Measurements from ENCODE around the gene MFSD12.
"Not testable (repeated sequence)": the region's sequence is repeated elsewhere in the genome, so short reads cannot be mapped to it uniquely, and the experiment has no call there.

Gene MFSD12

DNA sequence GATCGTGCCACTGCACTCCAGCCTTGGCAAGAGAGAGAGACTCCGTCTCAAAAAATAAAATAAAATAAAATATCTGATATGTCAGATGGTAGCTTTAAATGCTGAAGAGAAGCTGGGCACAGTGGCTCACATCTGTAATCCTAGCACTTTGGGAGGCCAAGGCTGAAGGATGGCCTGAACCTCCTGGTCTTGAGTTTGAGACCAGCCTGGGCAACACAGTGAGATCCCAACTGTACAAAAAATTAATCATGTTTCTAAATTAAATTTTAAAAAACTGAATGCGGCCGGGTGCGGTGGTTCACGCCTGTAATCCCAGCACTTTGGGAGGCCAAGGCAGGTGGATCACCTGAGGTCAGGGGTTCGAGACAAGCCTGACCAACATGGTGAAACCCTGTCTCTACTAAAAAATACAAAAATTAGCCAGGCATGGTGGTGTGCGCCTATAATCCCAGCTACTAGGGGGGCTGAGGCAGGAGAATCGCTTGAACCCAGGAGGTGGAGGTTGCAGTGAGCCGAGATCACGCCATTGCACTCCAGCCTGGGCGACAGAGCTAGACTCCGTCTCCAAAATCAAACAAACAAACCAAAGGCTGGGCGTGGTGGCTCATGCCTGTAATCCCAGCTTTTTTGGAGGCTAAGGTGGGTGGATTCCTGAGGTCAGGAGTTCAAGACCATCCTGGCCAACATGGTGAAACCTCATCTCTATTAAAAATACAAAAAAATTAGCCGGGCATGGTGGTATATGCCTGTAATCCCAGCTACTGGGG, 26.8 kb upstream of the MFSD12 start:
- DNase-seq = not testable (repeated sequence)

DNA sequence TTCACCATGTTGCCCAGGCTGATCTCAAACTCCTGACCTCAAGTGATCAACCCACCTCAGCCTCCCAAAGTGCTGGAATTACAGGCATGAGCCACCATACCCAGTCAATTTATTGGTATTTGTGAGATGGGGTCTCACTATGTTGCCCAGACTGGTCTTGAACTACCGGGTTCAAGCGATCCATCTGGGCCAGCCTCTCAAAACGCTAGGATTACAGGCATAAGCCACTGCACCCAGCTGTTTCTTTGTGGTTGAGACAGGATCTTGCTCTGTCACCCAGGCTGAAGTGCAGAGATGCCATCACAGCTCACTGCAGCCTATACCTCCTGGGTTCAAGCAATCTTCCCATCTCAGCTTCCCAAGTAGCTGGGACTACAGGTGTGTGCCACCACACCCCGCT, 24.4 kb upstream of the MFSD12 start:
- not testable (repeated sequence) for DNase-seq

DNA sequence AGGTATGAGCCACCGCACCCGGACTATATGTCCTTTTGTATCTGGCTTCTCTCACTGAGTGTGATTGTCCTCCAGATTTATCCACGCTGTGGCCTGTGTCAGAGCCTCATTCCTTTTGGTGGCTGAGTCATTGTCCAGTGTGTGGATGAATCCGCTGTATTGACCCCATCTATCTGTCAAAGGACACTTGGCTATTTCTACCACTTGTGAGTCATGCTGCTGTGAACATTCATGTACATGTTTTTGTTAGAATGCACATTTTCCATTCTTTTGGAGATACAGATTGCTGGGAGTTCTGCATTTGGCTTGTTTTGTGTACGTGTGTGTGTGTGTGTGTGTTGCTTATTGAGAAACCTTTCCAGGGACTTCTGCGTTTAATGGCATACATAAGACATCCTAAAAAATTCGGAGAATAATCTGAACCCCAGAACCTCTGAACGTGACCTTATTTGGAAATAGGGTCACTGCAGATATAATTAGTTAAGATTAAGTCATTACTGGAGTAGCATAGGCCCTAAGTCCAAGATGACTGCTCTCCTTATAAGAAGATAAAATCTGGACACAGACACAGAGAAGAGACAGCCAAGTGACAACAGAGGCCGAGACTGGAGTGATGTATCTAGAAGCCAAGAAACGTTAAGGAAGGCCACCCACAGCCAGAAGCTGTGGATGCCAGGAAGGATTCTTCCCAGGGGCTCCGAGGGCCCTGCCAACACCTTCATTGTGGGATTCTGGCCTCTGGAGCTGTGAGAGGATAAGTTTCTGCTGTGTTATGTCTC, 23.0 kb upstream of the MFSD12 start:
- DNase-seq = no peak

DNA sequence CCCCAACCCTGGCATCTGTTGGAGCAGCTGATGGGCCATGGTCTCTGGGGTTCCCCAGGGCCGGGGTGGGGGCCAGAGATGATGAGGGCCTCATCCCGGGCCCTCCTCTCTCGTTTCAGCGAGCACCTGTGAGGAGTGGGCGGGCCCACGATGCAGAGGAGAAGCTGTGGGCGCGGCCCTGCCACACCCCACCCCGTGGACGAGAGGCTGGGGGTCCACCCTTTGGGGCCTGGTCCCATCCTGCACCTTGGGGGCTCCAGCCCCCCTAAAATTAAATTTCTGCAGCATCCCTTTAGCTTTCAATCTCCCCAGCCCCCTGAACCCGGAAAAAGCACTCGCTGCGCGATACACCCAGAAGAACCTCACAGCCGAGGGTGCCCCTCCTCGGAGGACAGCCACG, 21.0 kb upstream of the MFSD12 start:
- DNase-seq = no peak

DNA sequence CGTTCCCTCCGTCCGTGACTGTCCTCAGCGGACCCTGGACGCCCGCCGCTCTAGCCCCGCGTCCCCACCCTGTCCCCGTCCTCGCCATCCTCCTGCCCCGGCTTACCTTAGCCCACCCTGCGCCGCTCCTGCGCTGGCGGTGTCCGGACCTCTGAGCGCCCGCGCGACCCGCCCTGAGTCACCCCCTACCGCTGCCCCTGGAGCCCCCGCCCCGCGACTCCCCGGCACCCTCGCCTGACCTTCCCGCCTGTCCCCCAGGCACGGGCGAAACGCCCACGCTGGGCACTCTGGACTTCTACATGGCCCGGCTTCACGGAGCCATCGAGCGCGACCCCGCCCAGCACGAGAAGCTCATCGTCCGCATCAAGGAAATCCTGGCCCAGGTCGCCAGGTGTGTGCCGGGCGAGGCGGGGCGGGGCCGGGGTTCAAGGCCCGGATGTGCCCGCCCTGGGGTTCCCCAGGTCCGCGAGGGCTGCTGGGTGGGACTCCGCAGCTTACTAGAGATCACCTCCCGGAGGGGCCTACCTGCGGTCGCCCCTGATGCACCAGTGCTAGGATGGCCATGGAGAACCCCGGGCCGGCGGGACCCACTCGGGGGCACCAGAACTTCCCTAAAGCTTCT, 20.4 kb upstream of the MFSD12 start:
- no peak for DNase-seq

DNA sequence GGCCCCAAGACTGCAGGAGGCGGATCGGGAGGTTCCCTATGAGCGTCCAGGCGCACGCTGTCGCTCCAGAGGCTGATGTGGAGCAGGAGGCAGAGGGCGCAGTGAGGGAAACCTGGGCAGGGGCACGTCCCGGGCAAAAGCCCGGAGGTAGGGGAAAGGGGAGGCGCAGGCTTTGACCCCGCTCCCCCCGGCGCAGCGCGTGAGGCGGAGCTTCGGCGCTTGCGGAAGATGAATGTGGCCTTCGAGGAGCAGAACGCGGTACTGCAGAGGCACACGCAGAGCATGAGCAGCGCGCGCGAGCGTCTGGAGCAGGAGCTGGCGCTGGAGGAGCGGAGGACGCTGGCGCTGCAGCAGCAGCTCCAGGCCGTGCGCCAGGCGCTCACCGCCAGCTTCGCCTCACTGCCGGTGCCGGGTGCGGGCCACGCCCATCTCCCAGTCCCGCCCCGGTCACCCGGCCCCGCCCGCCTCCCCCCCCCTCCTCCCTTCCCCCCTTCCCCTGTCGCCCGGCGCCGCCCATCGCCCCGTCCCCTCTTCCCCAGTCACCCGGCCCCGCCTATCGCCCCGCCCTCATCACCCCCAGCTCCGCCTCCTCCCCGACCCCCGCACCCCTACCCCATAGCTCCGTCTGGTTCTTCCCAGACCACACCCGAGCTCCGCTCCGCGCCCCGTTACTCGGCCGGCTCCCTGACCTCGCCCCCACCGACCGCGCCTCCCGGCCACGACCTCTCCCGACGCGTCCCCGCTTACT, 19.5 kb upstream of the MFSD12 start:
- no peak for DNase-seq

DNA sequence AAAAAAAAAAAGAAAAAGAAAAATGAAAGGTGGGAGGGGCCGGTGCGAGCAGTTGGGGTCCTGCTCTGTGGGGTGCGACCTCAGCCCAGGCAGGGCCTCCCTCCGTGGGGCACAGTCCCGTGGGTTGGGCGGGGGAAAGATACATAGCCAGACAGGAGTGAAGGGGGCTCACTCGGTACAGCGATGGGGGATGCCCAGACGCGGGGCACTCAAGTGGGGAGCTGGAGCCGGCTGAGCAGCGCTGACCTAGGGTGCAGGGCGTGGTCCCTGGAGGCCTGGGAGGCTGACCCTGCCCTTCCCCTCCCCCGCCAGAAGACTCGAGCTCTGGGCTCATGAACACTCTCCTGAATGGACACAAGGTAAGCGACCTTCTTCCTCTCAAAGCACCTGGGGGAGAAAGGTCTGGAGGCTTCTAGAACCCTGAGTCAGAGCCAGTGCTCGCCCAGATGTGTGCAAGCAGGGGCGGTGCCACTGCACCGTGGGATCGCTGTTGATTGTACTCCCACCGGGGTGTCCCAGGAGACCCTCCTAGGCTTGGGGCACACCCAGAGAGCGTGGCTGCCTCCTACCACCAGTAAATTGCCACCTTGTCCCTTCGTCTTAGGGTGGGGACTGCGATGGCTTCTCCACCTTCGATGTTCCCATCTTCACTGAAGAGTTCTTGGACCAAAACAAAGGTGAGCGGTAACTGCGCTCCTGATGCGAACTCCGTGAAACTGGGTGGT, 18.7 kb upstream of the MFSD12 start:
- DNase-seq = no peak

DNA sequence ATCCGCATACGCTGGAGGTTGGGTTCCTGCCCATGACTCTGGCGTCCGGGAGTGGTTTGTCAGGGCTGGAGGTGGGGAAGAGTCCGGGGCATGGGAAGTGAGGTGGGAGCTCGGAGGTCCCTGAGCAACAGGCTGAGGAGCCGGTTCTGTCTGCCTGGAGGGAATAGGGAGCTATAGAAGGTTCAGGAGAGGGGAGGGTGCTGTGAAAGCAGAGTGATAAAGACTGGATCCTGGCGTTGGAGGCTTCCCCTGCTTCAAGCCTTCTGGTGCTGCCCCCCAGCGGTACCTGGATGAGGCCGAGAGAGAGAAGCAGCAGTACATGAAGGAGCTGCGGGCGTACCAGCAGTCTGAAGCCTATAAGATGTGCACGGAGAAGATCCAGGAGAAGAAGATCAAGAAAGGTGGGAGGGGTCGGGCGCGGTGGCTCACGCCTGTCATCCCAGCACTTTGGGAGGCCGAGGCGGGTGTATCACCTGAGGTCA, 17.9 kb upstream of the MFSD12 start:
- DNase-seq = no peak

DNA sequence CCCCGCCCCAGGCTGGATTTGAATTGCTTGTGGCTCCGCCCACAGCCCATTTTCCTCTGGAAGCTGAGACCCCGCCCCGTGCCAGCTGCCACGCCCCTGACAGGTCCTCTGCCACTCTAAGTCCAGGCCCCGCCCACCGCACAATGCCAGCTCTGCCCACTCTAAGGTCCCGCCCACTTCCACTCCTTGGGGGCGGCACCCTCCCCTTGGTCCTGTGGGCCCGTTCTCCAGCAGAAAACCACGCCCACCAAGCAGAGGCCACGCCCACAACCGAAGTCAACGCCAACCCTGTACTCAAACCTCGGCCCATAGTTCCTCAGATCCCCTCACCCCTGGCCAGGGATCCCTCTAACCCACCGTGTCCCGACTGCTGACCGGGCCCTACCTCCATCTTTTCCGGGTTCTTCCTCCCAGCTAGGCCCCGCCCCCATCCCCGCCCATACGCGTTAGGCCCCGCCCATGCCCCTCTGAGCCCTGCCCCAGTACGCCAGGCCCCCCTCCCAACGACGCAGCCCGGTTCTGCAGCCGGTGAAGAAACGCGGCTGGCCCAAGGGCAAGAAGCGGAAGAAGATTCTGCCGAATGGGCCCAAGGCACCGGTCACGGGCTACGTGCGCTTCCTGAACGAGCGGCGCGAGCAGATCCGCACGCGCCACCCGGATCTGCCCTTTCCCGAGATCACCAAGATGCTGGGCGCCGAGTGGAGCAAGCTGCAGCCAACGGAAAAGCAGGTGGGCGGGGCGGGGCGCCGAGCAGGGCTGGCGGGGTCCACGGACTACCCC, 16.7 kb upstream of the MFSD12 start:
- DNase-seq = peak; percentile 54

DNA sequence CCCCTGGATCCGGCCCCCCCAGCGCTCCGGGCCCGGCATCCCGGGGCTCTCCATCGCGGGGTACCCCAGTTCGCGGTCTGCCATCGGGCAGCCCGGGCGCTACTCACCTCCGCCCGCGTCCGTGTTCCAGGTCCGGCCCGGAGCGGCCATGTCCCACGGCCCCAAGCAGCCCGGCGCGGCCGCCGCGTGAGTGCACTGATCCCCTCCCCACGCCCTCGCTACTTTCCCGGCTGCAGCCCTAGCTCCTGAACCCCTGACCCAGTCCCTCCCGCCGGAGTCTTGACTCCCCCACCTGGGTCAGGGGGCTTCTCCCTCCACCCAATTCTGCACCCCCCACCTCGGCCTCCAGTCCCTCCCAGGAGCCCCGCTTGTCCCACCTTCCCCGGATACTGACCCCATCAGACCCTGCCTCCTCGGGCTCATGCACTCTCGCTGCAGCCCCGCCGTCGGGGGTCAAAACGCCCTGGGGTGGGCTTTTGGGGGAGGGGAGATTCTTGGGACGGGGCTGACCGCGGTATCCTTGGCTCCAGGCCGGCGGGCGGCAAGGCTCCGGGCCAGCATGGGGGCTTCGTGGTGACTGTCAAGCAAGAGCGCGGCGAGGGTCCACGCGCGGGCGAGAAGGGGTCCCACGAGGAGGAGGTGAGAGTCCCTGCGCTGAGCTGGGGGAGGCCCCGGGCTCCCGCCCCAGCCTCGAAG, 15.9 kb upstream of the MFSD12 start:
- no peak for DNase-seq

DNA sequence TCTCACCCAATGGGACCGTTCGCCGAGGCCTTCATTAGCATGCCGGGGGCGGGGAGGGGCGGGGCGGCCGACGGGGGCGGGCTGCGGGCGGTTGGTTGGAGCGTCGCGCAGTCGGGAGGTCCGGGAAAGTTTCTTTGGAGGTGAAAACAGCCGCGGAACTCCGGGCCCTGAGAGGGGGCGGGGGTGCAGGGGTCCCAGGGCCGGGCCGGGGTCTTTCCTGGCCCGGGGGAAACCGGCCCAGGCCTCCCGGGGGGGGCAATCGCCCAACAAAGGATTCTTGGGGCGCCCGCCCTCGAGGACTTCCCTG, 15.4 kb upstream of the MFSD12 start, which contains the start of gene HMG20B:
Gene HMG20B, plus strand, starts transcription at position 90 of the 307 bp plus-strand sequence. CDS start 366 bp downstream, outside the sequence.
- no peak for DNase-seq

DNA sequence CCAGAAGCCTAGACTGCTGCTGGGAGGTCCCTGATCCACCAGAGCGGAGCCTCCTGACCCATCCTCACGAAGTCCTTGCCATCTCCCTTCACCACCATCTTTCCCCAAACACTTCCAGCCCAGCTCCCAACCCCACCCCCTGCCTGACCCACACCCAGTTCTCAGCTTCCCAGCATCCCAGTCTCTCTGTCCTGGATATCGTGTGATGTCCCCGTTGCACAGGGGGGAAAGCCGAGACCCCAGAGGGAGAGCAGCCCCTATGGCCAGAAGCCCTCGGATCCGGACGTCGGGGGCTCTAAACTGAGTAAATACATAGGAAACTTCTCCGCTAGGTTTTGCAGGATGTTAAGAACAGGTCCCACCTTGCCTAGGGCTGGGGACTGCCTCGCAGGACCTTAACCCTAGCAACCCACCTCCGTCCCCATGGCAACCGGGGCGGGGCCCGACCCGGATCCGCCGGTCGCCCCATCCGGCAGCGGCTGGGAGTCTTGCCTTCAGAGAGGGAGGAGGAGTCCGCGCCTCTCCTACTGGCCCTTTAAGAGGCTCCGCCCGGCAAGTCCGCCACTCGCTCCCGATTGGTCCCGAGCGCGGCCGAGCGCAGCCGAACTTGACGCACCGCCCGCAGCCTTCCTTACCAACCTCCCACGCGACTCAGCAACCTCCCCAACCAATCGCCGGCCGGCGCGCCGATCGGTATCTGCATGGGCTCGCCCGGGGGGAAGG, 14.9 kb upstream of the MFSD12 start:
- DNase-seq = peak; percentile 97

DNA sequence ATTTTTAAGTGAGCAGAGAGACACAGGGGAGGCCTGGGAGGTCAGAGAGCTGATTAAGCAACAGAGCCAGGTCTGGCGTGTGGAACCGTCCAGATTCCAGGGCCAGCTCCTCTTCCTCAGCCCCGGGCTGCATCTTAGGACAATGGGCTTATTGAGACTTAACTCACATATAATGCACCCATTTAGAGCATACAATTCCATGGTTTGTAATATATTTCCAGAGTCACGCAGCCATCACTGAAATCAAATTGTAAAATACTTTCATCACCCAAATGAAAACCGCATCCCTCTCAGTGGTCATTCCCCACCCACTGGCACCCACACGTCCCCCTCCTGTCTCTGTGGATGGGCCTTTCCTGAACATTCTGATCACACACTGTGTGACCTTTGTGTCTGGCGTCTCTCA, 13.2 kb upstream of the MFSD12 start:
- no peak for DNase-seq

DNA sequence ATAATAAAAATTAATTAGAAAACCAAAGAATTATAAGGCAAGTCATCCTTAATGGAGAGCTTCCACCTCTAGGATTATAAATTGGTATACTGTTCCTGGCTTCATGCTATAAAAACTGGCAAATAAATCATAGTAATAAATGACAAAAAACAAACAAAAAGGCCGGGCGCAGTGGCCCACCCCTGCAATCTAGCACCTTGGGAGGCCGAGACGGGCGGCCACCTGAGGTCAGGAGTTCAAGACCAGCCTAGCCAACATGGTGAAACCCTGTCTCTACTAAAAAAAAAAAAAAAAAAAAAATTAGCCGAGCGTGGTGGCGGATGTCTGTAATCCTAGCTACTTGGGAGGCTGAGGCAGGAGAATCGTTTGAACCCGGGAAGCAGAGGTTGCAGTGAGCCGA, 12.7 kb upstream of the MFSD12 start:
- not testable (repeated sequence) for DNase-seq

DNA sequence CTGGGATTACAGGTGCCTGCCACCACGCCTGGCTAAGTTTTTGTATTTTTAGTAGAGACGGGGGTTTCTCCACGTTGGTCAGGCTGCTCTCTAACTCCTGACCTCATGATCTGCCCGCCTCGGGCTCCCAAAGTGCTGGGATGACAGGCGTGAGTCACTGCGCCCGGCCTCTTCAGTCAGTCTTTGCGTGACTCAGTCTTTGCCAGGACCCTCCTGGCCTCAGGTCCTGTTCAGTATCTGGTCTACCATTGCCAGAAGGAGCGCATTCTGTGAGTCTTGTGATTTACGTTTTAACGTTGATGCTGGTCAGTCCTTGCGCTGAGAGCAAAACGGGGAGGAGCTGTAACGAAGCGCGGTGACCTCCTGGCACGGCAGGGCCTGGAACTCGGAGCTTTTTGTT, 7.8 kb upstream of the MFSD12 start:
- no peak for DNase-seq

DNA sequence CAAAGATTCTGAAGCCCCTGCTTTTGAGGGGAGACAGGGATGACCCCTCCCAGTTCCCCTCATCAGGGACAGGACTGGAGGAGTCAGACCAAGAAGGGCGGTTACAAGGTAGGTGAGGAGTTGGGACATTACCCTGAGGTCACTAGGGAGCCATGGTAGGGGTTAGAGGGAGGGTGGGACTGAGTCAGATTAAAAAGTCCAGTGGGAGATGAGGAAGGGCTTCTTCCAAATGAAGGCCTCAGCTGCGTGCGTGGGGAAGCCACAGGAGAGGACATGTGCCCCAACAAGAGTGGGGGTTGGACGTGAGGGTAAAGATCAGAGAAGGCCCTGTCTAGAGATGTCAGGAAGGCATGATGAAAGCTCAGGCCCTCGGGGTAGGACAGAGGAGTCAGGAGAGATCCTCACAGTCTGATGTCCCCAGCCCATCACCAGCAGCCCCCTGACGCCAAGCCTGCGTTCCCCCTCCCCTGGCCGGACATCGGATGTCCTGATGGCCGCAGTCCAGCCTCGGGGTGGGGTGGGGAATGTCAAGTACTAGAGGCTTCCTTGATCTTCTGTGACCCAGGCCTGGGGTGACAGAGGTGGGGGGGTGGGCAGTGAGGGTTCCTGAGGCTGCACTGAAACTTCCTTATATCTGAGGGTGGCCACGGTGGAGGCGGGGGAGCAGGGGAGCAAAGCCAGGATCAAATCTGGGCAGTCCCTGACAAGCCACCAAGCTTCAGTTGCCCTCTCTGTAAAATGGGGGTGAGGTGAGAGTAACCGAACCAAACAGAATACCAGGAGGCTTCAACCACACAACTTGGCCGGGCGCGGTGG, 6.5 kb upstream of the MFSD12 start:
- DNase-seq = no peak

DNA sequence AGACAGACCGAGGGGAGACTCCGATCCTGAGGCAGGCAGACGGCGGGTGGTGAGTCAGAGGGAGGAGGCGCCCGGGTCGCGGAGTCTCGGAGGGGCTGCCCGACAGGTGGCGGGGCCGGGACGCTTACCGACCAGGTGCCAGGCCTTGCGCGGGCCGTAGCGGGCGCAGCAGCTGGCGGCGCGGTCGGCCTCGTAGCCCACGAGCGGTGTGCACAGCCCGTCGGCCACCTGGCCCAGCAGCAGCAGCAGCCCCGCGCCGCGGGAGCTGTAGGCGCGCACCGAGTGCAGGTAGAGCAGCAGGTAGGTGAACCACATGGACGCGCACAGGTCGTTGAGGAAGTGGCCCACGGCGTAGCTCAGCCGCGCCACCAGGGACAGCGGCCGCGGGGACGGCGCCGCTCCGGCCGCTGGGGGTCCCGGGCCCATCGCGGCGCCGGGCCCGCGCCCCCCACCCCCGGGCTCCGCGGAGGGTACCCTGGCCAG, 367 bp downstream of the MFSD12 start:
- DNase-seq = peak; percentile 23

DNA sequence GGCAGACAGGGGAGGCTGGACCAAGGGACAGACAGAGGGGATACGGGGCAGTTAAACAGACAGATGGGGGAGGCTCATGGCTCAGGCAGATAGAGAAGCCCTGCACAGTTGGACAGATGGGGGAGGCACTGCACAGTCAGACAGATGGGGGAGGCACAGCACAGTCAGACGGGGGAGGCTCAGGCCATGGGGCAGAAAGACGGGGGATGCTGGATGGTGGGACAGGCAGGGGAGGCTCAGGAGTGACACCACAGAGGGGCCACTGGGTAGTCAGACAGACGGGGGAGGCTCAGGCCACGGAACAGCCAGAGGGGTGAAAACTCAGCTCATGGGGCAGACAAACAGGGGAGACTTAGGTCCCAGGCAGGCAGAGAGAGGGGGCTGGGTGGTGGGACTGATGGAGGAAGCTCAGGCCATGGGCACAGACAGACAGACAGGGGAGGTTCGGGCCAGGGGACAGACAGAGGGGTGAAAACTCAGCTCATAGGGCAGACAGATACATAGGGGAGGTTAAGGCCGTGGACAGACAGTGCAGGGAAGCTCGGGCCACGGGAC, 886 bp downstream of the MFSD12 start:
- no peak for DNase-seq

Measured in NCI-H510A (cell line).